Stimulated activated CD4-positive, alpha-beta T cell treated with anti-CD3 and anti-CD28 coated beads, Interleukin-2, amount 100 ng/mL, for 48 hours (primary cell): Measurements from ENCODE around the gene ACOXL.
A peak's percentile ranks its signal among the peaks of the same experiment; 100 is the strongest.

Source experiments
- DNase-seq, 2 donors: peaks; one replicate each; pipeline ENCODE4 v3.0.0-alpha.2; 2020

ACOXL gene

DNA sequence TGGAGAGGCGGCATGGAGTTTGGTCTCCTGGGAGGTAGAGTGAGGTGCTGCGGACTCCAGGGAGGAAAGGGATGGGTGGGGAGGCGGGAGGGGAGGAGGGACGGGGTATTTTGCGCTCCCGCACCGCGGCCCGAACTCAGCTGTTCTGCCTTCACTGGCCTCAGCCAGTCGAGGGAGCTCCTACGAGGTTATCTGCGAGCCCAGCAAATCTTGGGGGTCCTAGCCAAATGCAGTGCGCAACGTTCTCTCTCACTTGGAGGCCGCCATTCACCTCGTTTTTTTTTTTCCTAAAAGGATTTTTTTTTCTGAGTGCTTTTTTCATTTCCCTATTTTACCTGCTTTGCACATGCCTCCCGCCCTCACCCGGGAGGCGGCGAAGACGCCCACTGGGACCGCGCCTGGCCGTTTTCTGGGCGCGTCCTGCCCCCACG, 387.5 kb downstream of the ACOXL start:
- no peak for DNase-seq

DNA sequence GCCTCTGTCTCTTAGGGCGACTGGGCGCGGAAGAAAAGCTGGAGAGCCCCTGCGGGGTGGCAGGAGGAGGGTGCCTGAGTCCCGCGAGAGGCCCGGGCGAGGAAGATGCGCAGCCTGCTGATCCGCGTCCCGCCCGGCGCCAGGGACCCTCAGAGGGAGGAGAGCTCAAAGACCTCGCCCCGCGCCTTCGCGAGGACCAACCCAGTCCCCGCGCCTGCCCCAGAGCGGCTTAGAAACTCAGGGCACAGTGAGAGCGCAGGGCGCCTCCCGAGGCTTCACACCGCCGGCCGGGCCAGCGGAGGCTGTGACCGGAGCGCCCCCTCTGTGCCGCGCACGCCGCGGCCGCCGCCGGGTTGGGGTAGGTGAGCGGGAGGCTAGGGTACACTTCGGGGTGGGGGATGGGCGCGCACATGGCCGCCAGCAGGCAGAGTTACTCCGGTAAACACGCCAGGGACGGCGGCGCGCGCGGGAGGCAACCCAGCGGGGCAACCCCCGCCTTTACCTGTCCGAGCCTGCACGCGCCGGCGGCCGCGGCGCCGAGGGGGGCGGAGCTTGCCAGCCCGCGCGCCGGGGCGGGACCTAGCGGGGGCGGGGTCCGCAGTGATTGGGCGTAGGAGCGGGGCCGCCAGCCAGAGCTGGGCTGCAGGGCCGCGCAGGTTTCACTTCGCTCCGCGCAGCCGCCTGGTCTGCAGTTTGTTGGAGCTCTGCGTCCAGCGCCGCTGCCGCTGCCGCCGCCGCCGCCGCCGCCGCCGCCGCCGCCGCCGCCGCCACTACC, 388.1 kb downstream of the ACOXL start, which contains the start of gene BCL2L11:
Gene BCL2L11 (plus strand): TSS at position 662 of the 775 bp plus-strand sequence. CDS start 2,832 bp downstream, outside the sequence.
- DNase-seq, result peak; percentile 86 to 90

DNA sequence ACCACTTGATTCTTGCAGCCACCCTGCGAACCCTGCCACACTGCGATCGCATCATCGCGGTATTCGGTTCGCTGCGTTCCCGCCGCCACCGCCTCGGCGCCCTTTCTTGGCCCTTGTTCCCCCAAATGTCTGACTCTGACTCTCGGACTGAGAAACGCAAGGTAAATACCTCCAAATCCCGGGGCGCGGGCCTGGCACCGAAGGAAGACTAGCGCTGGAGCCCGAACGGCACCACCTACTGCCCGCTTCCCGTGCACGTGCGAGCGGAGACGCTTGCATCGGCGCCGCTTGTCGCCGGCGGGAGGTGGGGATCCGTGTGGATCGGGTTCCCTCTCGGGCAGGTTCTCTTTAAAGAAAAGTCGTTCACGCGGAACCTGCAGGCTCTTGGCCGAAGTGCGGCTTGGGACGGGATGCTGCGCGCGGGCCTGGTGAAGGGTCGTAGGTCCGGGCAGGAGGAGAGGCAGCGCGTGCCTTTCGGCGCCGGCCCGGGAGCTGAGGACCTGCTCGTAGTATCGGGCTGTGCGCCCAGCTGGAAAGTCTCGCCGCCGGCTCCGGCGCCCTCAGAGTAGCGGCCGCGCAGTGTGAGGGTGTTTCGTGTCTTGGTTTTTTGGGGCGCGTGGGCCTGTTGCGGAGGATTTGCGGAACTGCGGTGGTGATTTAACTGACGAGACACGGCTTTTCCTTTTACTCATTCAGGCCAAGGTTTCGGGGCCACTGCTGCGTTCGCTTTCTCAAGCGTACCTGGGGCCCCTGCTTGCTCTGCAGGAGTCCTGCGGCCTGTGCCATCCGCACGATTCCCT, 388.9 kb downstream of the ACOXL start:
- peak; percentile 36 to 48 for DNase-seq

DNA sequence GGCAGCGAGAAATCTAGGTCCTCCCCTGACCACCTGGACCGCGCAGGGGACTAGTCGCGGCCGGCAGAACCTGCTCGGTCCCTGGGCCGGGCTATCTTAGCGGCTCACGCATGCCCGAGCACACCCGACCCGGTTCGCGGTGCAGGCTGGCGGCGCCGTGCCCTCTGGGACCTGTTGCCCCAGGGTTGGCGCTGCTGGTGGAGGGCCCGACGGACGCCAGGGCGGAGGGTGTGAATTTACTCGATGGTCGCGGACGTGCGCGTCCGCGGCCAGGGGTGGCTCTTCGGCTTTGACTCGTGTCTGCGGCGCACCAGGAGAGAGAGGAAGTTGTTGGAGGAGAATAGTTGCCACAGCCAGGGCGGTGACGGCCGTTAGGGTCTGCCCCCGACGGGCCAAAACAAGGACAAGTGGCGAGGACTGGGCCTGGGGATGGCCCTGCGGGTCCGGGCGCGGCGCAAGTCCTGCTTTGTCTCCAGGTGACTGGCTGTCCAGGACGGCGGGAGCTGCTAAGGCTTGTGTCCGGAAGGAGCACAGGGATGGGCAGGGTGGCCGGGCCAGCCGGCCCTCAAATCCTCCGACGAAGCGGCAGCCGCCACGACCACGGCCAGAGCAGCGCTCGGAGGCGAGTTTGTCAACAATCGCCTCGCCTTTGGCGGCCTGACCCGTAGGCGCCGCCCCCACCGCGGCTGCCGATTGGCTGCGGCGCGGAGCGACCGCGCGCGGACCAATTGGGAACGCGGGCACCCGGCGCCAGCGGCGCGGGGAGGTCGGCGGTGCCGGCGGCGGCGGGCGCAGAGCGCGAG, 389.7 kb downstream of the ACOXL start:
- peak; percentile 68 to 75 for DNase-seq

DNA sequence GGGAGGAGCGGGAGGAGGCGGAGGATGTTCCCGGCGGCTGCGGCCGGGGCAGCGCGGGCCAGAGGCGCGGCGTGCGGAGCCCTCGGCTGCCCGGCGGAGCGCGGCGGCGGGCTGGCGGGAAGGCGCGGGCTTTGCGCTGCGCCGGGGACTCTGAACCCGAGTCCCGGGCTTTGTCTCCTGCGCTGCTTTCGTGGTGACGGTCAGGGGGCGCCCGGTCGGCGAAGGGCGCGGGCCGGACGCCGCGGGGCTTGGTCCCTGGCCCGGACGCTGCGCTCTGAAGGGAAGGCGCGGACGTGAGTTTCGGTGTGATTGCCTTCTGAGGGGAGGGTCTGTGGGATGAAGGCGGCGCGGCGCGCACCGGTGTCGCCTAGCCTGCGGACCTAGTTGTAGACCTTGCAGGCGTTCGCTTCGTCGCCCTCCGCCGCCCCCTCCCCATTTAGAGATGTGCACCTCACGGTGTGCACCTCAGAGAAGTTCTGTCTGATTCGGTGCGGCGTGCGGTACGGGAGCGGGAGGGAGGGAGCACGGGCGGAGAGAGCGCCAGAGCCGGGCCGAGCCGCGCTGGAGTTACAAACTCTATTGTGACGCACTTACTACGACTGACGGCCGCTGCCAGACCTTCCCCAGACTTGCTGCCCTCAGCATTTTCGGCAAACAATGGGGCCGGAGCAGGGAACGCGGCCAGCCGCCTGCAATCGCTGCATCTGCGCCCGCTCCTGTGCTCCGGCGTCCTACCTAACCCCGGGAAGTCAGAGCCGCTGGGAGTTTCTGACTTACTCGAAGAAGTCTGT, 390.5 kb downstream of the ACOXL start:
- peak; percentile 23 to 27 for DNase-seq

DNA sequence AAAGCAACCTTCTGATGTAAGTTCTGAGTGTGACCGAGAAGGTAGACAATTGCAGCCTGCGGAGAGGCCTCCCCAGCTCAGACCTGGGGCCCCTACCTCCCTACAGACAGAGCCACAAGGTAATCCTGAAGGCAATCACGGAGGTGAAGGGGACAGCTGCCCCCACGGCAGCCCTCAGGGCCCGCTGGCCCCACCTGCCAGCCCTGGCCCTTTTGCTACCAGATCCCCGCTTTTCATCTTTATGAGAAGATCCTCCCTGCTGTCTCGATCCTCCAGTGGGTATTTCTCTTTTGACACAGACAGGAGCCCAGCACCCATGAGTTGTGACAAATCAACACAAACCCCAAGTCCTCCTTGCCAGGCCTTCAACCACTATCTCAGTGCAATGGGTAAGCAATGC, 391.4 kb downstream of the ACOXL start:
- DNase-seq, result no peak

DNA sequence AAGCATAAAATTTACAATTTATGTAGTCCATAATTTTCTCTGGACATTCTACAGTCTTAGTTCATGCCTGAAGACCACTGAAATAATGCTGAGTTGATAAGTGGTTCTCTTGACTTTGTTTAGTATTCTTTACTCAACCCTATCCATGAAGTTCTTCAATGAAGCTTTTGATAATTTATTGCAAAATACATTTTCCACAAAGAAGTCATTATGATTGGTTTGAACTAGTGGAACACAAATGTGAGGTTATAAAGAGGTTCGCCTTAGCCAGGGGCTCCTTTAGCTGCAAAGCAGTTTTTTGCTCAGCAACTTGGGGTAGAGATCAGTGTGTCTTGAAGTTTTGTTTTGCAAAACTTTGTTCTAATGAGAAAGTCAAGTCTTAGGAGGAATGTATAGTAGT, 394.2 kb downstream of the ACOXL start:
- no peak for DNase-seq

DNA sequence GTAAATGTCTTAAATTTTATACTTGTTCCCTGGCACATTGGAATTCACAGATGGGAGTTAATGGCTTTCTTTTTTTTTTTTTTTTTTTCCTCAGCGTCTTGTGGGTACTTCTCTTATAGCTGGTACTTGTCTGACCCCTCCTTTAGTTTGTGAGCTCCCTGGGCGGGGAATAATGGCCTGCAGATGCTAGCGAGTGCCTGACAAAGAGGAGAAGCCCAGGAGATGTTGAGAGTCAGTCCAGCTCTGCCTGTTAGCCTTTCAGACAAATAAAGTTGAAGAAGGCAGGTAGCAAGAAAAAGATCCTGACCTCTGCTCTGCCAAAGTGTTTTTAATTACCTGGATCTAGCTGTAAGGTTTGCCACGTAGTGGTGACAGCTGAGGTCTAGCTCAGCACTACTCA, 395.0 kb downstream of the ACOXL start:
- no peak for DNase-seq

DNA sequence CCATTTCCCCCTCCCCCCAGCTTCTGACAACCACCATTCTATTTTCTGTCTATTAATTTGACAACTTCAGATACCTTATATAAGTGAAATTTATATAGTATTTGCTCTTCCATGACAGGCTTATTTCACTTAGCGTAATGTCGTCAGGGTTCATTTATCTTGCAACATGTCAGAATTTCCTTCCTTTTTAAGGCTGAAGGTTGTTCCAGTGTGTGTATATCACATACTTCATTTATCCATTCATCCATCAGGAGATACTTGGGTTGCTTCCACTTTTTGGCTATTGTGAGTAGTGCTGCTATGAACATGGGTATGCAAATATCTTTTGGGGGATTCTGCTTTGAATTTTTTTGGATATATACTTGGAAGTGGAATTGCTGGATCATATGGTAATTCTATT, 395.7 kb downstream of the ACOXL start:
- DNase-seq, result no peak

DNA sequence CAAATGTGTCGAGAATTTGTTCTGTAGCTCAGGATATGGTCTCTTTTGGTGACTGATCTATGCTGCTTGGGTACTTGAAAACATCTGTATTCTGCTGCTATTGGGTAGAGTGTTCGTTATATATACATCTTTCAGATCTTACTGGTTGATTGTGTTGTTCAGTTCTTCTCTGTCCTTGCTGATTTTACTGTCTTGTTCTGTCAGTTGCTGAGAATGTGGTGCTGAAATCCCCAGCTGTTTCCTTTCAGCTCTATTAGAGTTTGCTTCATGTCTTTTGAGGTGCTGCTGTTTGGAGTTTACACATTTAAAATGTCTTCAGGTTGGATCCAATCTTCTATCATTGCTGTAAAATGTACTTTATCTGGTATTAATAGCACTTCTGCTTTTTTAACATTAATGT, 401.2 kb downstream of the ACOXL start:
- no peak for DNase-seq

DNA sequence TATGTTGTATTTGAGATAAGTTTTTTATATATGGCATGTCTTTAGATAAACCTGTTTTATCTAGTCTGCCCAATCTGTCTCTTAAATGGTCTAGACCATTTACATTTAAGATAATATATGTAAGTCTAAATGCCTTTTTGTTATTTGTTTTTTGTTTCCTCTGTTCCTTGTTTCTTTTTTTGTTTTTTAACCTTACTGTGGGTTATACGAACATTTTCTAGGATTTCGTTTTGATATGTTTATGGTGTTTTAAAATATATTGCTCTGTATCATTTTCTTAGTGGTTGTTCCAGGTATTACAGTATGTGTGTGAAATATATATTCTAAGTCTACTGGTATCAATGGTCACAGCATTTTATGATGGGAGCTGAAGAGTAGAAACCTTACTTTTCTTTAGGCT, 401.7 kb downstream of the ACOXL start:
- no peak for DNase-seq

DNA sequence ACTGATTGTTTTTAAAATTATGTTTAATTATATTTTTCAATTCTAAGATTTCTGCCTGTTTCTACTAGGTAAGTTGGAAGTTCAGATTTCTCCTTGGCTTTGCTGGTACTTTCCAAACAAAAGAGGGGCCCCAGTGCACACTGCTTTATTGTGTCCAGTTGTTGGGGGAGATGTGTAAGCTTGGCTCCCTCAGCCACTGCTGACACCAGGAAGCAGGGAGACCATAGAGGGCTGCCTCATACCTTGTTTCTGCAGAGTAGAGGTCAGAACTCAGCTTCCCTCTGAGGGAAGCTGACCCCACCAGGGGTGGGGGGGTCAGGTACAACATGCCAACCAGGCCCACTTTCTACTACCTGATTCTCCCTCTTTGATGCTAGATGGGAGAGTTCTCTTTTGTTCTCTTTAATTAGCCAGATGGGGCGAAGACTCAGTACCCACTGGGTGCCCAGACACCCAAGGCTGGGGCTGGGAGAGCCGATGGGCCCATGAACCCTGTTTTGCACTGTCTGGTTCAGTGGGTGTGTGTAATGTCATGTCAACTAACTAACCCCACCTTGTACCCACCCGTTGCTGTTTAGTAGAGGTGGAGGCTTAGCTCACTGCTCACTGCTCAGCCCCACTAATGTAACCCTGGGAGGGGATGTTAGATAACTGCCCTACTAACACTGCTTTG, 403.0 kb downstream of the ACOXL start:
- DNase-seq, result no peak

DNA sequence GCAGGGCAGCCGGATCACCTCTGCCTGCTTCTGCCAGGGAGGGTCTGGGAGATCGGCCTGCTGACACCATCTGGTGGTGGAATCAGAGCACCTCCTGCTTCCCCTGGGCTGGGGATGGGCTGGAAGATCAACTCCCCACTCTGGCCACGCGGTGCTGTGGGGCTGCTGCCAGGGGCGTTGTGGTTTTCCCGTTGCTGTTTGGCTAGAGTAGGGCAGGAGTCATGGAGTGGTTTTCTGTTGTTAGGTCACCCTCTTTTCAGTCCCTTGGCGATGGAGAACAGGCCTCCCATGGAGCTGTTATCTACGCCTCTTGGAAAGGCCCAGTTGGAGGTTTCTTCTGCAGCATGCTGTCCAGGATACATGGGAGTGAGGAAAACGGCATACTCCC, 403.5 kb downstream of the ACOXL start:
- DNase-seq, result no peak

DNA sequence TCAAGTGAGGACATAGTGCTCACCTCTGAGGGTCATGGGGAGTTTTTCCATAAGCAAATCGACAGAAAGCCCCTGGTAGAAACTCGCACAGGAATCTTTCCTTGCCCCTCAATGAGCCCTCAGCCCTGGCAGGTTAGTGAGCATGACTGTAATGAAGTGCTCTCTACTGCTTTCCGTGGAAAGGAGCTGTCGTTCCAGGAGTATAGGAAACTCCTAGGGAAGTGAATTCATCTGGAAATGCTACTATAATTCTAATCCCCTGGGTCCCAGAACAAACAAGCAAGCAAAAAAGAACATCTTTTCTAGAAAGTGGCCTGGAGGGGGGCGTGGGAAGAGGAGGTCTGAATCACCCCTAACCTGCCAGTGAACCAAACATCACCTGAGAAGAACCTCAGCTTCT, 406.5 kb downstream of the ACOXL start:
- DNase-seq, result no peak

DNA sequence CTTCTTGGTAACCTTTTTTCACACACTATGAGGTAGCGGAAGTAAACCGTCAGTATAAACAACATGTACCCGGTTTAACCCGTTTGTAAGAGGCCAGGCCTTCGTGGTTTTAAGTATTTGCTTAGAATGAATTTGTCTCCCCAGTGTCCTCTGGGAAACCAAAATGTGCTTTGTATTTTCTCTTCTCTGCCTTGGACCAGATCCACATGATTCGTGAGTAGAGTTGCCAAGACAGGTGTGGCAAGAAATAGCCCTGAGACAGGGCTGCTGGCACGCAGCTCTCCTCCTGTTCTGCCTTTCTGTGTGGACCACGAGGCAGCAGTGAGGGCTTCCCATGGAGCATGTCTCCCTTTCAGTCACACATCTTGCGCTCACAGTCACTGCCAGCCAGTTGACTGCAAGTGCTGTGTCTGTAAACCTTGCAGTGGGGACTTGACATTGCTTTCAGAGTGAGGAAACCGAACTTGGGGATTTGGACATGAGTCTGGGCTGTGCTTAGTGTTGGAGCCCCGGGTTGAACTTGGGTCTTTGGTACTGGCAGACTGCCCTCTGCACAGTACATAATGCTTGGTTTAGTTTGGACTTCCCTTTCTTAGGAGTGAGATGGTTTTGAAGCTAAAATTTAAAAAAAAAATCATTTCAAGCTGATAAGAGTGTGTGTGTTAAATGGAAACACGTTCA, 407.4 kb downstream of the ACOXL start:
- no peak for DNase-seq

DNA sequence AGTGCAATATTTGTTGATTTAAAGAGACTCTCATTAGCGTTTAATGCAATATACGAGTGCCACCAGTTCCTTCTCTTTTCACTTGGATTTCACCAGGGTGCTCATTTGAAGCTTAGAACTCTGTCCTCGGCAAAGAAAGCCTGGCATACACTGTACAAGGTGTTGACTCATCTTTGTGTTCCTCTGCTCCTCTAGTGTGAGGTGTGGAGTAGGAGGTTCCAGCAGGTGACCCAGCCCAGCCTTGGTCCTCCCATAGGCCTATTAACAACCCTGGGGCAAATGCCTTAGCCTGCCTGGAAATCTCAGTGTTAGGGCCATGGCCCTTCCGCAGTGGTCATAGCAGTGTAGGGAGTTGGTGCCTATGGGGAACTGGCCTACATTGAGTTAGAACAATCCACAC, 408.4 kb downstream of the ACOXL start:
- no peak for DNase-seq

DNA sequence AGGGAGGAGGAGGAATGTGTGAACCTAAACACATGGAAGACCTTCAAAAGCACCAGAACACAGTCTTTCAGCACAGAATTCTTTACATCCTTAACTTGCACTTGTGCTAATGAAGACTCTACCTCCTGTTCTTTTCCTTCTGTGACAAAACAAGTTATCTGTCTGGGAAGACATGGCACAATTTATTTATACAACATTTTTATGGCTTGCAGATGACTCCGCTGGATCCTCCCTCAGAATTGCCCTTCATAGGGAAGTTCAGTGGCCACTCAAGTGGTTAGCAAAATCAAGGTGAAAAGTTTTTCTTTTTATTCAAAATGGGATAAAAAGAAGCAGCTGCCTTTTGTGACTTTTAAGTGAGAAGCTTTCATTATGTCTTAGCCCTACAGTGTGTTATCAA, 409.7 kb downstream of the ACOXL start:
- no peak for DNase-seq

DNA sequence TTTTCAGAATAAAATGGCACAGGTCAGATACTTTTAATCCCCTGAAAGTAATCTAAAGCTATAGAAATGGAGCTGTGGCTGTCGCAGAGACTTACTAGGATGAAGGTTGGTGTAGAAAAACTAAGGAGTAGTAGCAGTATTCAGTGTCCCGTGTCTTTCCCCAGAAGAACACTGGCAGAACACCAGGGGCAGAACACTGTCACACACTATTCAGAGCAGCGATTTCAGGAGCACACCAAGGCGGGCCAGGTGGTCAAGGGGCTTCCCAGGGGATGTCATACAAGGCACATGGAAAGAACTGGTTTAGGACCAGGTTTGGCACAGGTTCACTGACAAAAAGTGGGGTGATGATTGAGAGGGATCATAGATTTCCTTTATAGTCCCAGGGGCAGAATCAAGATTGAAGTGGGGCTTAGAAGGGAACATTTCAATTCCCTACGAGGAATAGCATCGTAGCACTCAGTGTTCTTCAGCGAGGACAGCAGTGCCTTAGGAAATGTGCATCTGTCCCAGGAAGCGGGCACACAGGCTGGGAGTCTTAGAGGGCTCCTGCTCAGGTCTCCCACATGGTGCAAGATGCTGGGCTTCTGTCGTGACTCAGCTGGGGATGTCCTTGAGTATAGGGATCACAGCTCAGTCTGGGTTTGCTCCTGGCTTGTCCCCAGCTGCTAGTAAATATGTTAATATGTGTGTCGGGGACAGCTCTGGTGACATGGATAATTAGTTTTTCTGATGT, 410.9 kb downstream of the ACOXL start:
- DNase-seq, result no peak

DNA sequence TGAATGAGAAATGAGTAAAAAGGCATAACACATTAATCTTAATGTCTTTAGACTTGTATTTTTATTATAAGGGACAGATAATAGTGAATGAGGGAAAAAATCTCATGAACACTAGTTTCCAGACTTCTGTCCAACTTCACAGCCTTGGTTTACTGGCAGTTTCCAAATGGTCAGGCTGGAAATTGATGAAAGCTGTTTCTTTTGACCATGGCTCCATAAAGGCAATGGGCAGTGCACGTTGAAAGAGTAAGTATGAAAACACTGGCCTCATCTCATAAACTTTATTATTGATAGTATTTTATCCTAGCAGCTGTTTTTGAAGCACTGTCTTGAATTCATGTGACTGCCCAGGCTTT, 411.4 kb downstream of the ACOXL start:
- no peak for DNase-seq

DNA sequence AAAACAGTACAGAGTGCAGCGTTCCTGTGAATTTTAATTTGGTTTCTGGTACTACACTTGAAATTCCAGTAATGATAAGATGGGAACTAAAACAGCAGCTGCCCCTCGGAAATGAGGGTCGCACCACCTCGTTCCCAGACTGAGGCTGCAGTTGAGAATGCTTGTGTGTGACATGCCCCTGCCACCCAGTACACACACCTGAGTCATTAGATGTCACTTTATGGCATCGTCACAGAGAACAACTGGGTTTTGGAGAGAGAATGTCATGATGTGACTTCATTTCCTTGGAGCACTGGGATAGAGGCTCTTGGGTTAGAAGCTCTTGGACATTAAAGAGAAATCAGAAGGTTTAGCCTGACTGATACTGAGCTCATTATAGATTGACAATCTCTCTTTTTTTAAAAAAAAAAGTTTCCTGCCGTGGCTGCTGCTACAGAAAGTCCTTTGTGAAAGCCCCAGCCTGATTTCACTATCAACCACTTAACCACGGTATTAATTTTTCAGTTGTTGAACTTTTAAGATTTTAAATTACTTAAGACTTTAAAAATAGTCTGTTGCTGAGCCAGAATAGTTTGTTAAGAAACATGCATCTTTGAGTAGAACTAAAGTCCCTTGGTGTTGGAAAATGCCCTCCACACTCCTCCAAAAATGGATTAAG, 412.9 kb downstream of the ACOXL start:
- DNase-seq, result no peak
